WTC11 (cell line): Measurements from ENCODE around the gene TANC1.

Experiments
- CDX4 ChIP-seq: fragments of 250-450 bp; sonication (Bioruptor Pico); IDR thresholded peaks from 2 replicates; pipeline ENCODE4 v1.9.0; 2021; ENCODE audit warnings: moderate library complexity, mild to moderate bottlenecking, inconsistent platforms, borderline replicate concordance
- CTCF ChIP-seq: fragments of 200-600 bp; IDR thresholded peaks from 2 replicates; pipeline ENCODE4 v1.8.0; 2022; ENCODE audit warnings: antibody characterized with exemption
- IRF2 ChIP-seq: sonication (generic); formaldehyde crosslinking; IDR thresholded peaks from 2 replicates; pipeline ENCODE4 v1.8.0; 2022; ENCODE audit warnings: low read depth, missing genetic modification reagents, borderline replicate concordance
- ZBTB21 ChIP-seq: sonication (generic); formaldehyde crosslinking; IDR thresholded peaks from 2 replicates; pipeline ENCODE4 v1.8.1; 2023; ENCODE audit warnings: mild to moderate bottlenecking, missing genetic modification reagents, borderline replicate concordance

GRCh38 chr2:159072795-159073194, 104.4 kb downstream of the TANC1 start:
- no peak for TF ChIP-seq CTCF
- TF ChIP-seq ZBTB21: no peak
- no peak for TF ChIP-seq IRF2 (CRISPR knock-in tag)
- no peak for TF ChIP-seq CDX4 (CRISPR knock-in tag)
